Epithelial cell of proximal tubule (primary cell): ENCODE data around the gene COQ10A. TPM values are rescaled to one million over a fixed set of nuclear protein-coding genes. Genes with fewer than 3 reads are reported as not detected.

Experiments
- DNase-seq: peaks from one replicate; pipeline ENCODE4 v3.0.0-alpha.2; 2011; ENCODE audit warnings: low read depth
- H3K4me3 ChIP-seq: 2 replicates; pipeline ENCODE4 v1.5.1; 2011; ENCODE audit warnings: low read depth, mild to moderate bottlenecking, low read length
- CTCF ChIP-seq: conservative IDR thresholded peaks from 2 replicates; pipeline ENCODE4 v1.5.1; 2012; ENCODE audit warnings: low read depth, mild to moderate bottlenecking, low read length
- total RNA-seq: library from RNA; depleted of rRNA; stranded (reverse); fragments of >200 nt; gene quantifications from 2 replicates; pipeline ENCODE4 v1.2.3, GENCODE V29; 2015

Gene COQ10A
- total RNA-seq, 1 donor from 2014 or later: 18.8 TPM

DNA sequence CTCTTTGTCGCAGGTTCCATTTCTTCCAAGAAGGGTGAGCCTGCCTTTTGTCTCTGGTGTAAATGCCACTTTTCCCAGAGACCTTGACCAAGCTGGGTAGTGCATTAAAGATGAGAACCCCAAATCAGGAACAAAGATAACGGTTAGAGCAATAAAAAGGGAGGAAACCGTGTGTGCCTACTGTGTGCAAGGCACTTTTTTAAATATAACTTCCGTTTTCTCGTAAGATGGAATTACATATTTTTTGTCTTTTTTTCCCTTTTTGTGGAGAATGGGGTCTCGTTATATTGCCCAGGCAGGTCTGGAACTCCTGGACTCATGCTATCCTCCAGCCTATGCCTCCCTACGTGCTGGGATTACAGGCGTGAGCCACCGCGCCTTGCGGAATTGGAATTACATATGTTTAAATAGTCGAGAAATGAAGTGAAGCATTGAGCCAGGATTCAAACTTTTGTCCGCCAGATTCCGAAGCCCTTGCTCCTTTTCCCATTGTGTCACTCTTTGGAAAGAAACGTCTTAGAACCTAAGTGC lies 43.1 kb upstream of the COQ10A start:
- TF ChIP-seq CTCF: no peak
- H3K4me3 ChIP-seq: peak overlapping the region; percentile 38
- no peak for DNase-seq

GRCh38 chr12:56224102-56224701 lies 42.5 kb upstream of the COQ10A start, which contains the start of gene NABP2:
Gene NABP2, plus strand, starts transcription at chr12:56224342. Its CDS starts 515 bp downstream, at chr12:56224857.
- peak; percentile 88 for TF ChIP-seq CTCF
- DNase-seq: peak; percentile 75
- peak within 1 kb of the TSS; percentile 75 for H3K4me3 ChIP-seq

DNA sequence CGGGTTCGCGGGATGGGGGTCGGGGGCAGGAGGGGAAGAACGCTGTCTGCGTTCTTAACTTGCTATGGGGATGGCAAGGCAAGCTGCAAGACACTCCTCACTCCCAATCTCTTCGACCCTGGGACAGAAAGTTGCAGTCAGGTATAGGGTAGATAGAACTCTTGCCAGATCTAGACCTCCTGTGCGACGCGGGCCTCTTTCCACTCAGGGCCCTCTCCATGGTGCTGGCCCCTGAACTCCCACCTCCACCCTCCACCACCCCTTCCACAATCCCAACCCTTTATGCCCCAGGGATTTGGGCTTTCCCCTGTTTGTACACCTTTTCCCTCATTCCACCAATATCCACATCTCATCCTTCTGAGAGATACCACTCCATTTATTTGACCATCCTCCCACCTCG lies 41.8 kb upstream of the COQ10A start:
- no peak for DNase-seq
- TF ChIP-seq CTCF: no peak
- peak overlapping the region; percentile 75 for H3K4me3 ChIP-seq

- no peak overlapping the region for H3K4me3 ChIP-seq
- TF ChIP-seq CTCF: no peak
- DNase-seq: no peak
These were observed 37.7 kb upstream of the COQ10A start for GRCh38 chr12:56229082-56229481.

DNA sequence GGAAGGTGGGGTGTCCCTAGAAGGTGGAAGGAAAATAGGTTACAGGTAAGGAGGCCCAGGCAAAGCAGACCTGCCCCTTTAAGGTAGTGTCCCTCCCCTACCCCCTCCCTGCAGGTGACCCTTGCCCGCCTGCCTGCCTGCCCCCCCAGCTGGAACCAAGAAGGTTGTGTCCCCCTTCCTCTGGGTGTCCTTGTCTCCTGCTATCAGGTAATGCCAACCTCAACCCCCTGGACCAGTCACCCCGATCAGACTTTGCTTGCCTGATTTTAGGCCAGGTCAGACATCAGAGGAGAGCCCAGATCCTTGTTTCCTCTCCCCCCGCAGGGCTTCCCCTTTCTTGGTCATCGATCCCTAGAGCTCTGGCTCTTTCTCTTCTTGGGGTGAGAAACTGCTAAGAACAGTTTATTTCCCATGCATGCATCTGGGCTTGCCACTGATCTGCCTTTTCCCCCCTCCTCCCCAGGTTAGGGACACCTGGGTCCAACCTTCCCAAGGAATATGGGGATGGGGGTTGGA lies 36.8 kb upstream of the COQ10A start, which contains the start of gene SLC39A5:
Gene SLC39A5 (plus strand): TSS at position 136 of the 516 bp plus-strand sequence. CDS start 1,224 bp downstream, outside the sequence.
- H3K4me3 ChIP-seq: no peak within 1 kb of the TSS
- no peak for DNase-seq
- no peak for TF ChIP-seq CTCF

DNA sequence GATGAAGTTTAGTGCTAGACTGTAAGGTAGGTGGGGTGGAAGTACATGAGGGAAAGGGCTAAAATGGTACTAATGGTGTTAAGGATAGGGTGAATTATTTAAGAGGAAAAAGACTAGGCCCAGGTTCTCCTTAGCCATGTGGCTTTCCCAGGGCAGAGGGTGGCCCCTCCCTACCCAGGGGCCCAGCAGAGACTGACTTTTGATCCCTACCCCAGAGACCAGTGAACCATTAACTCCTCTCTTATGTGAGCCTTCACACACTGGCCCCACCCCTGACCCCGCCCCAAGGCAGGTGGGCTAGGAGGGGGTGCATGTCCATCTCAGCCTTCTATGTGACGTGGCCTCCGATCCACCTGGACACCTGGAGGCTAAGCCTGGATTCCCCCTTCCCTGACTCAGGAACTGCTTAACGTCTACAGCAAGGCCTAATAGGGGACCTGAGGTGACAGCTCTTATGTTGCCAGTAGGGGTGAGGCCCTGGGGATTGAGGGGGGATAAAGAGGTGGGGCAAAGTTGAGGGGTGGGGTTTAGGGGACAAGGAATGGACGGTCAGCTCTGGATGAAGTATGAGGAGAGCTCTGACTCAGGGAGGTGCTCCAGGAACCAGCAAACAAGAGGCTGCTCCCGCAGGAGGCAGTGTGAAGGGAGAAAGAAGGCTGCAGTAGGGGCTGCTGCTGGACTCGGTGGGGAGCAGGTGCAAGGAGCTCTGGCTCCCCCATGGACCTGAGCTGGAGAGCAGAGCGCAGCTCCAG lies 36.1 kb upstream of the COQ10A start:
- H3K4me3 ChIP-seq: no peak overlapping the region
- TF ChIP-seq CTCF: no peak
- no peak for DNase-seq
